Muscle of leg (tissue), 11 donors: ENCODE measurements around the gene MIPOL1. TPM values are rescaled to one million over a fixed set of nuclear protein-coding genes. Genes with fewer than 3 reads are reported as not detected.
"Not testable (repeated sequence)": the region's sequence is repeated elsewhere in the genome, so short reads cannot be mapped to it uniquely, and the experiment has no call there.

Source experiments
- DNase-seq: peaks from one replicate; pipeline ENCODE4 v3.0.0; 2013
- H3K27ac ChIP-seq: one replicate; pipeline ENCODE4 v1.5.1; 2013; ENCODE audit warnings: mild to moderate bottlenecking, low read length, control low read depth
- H3K27me3 ChIP-seq: one replicate; pipeline ENCODE4 v1.6.1; 2013; ENCODE audit warnings: low read length; ENCODE audit not compliant: control insufficient read depth, insufficient read depth
- H3K36me3 ChIP-seq: one replicate; pipeline ENCODE4 v1.6.1; 2013; ENCODE audit warnings: low read length; ENCODE audit not compliant: control insufficient read depth, insufficient read depth
- H3K4me1 ChIP-seq: one replicate; pipeline ENCODE4 v1.6.1; 2013; ENCODE audit warnings: low read length; ENCODE audit not compliant: control insufficient read depth, insufficient read depth
- H3K4me3 ChIP-seq: one replicate; pipeline ENCODE4 v1.5.1; 2013; ENCODE audit warnings: low read length, control low read depth
- H3K9me3 ChIP-seq: replicated peaks from 2 replicates; pipeline ENCODE4 v1.6.1; 2013; ENCODE audit warnings: low read depth, low read length; ENCODE audit not compliant: control insufficient read depth
- whole genome bisulfite sequencing: methylation state at CpG from one replicate; pipeline ENCODE4 v1.1.5; 2013; ENCODE audit warnings: missing lambda C conversion rate; ENCODE audit not compliant: insufficient coverage; 5-methylcytosine and 5-hydroxymethylcytosine counted together
- polyA plus RNA-seq, 8 donors: library from polyadenylated mRNA; unstranded; fragments of 120-200 nt; gene quantifications; one replicate each; pipeline versions ENCODE4 v1.2.1 to v1.2.3, GENCODE V29; 2013; ENCODE audit warnings: inconsistent platforms in 1 of 8, low replicate concordance in 1 of 8; ENCODE audit not compliant: insufficient read length in 8 of 8, insufficient read depth in 1 of 8
- total RNA-seq: library from RNA; stranded (reverse); fragments of 120-200 nt; gene quantifications from one replicate; pipeline ENCODE4 v1.2.4, GENCODE V29; 2013

MIPOL1 gene
- total and polyA plus RNA-seq, 9 donors: 3.2 to 10.5 (median 4.5) TPM

DNA sequence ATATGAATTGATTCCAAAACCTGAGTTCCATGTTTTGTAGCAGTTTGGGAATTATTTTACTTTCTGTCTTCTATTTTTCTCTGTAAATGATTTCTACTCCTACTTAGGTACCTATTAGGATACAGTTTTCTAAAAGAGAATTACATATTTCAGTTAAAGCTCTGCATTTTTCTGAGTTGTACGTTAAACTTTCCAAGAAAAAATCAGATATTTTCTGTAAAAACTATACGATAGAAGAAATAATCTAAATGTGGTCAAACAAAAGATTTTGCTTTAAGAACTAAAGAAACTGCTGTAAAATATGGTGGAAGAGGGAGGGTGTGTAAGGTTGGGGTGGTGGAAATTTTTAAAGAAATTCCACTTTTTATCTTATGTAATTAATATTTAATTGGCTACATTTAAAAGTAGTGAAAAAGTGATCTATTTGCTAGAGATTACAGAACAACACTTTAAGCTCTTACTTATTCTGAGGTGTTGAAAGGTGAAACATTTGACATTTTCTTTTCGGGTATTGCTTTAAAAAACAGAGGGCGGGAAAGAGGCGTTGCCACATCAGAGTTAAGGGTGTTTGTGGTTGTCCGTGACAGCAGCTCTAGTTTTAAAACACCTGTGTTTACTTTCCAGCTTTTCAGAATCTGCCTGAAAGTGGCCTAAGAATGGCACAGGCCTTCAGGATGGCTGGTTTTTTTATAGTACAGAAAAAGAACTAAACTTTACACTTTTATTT, 187.3 kb downstream of the MIPOL1 start:
- no peaks in the 10 kb centered on the region for H3K36me3 ChIP-seq
- no peaks in the 10 kb centered on the region for H3K9me3 ChIP-seq
- H3K27ac ChIP-seq: no peak overlapping the region
- H3K27me3 ChIP-seq: no peaks in the 10 kb centered on the region
- no peak for DNase-seq
- H3K4me3 ChIP-seq: no peak overlapping the region
- WGBS: 70% methylated on average over 3 of the region's 6 CpGs
- H3K4me1 ChIP-seq: no peaks in the 10 kb centered on the region

DNA sequence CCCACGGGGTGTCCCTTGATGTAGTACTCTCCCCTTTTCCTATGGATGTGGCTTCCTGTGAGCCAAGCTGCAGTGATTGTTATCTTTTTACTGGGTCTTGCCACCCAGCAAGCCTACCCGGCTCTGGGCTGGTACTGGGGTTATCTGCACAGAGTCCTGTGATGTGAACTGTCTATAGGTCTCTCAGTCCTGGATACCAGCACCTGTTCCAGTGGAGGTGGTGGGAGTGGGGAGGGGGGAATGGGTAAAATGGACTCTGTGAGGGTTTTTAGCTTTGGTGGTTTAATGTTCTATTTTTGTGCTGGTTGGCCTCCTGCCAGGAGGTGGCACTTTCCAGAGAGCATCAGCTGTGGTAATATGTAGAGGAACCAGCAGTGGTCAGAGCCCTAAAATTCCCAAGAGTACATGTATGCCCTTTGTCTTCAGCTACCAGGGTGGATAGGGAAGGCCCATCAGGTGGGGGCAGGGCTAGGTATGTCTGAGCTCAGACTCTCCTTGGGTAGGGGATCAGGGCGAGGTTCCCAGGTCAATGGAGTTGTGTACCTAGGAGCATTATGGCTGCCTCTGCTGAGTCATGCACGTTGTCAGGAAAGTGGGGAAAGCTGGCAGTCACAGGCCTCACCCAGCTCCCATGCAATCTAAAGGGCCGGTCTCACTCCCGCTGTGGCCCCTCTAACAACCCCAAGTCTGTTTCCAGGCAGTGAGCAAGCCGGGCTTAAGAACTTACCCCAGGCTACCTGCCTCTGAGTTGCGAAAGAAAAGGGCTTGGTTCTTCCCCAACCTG, 199.6 kb downstream of the MIPOL1 start:
- H3K4me1 ChIP-seq, H3K27me3 ChIP-seq, H3K36me3 ChIP-seq, DNase-seq, H3K4me3 ChIP-seq, H3K27ac ChIP-seq: not testable (repeated sequence)
- peaks cover 15% of the 10 kb centered on the region for H3K9me3 ChIP-seq
- WGBS: 96% methylated on average over 7 of the region's 8 CpGs

DNA sequence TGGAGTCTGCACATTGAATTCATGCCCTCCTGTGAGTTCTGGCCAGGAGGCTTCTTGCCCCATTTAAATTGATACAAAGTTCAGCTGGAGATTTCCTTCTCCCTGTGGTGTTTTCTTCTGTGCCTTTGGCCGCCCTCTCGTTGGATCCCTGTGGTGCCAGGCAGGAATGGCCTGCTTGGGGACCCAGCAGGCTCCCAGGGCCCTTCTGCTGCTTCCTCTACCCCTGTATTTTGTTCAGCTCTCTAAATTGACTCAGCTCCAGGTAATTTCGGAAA, 200.1 kb downstream of the MIPOL1 start:
- no peak overlapping the region for H3K4me3 ChIP-seq
- DNase-seq: no peak
- no peaks in the 10 kb centered on the region for H3K36me3 ChIP-seq
- no peaks in the 10 kb centered on the region for H3K4me1 ChIP-seq
- H3K27ac ChIP-seq: no peak overlapping the region
- H3K27me3 ChIP-seq: no peaks in the 10 kb centered on the region
- 100% methylated on average over 1 of the region's 3 CpGs for WGBS
- peaks cover 15% of the 10 kb centered on the region for H3K9me3 ChIP-seq

DNA sequence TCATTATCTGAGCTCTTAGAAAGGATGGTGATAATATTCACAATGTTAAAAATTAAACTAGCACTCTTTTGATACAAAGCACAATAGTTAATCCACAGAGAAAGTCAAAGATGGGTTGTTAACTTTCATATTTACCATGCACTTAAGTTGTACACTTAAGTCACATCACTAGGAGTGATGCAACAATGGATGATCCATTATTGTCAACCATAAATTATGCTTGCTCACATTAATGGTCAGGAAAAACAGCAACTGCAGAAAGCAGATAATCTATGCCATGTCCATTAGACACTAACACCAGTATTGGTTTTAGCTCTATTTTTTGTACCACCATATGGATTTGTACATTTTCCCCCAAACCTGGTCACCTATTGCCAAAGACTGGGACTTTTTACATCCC, 201.8 kb downstream of the MIPOL1 start:
- Histone ChIP-seq H3K27ac (no peak overlapping the region), H3K9me3 (peaks cover 12% of the 10 kb centered on the region), H3K36me3 (no peaks in the 10 kb centered on the region), H3K27me3 (no peaks in the 10 kb centered on the region), H3K4me1 (no peaks in the 10 kb centered on the region), H3K4me3 (no peak overlapping the region)
- DNase-seq: no peak

DNA sequence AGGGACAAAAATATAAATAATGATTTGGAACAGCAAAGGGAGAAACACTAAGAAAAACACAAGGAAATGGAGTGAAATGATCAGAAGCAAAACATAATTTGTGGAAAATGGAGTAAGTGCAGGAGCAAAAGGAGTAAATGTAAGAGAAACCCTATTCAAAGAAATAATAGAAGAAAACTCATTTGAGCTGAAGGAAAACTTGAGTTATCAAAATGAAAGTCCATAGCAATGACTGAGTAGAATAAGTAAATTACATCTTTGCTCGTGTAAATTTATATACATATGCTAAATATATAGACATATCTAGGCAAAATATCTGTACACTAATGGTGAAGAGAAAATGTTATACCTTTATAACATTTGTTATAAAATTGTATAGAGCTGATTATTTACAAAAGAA, 203.4 kb downstream of the MIPOL1 start:
- Histone ChIP-seq H3K4me1 (no peaks in the 10 kb centered on the region), H3K9me3 (peaks cover 7% of the 10 kb centered on the region), H3K27ac (no peak overlapping the region), H3K4me3 (no peak overlapping the region), H3K27me3 (no peaks in the 10 kb centered on the region), H3K36me3 (no peaks in the 10 kb centered on the region)
- no CpG with 5 or more reads among the region's 1 CpG for WGBS
- no peak for DNase-seq

DNA sequence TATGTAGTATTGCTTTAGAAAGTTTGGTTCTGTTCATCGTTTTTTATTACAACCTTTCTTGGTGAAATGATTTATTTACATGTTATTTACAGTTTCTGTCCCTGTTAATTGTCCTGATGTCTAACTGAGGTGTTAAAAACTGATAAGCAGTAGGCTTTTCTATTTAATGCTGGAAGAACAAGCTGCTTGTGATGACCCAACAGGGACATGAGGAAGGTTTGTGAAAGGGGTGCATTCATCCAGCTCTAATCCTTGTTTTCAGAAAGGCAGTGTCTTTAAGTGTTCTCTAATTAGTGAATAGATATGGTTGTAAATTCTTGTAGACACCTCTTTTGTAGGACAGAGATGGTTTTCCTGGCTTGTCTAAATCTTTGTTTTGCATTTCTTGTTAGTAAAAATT, 205.9 kb downstream of the MIPOL1 start:
- Histone ChIP-seq H3K4me1 (no peaks in the 10 kb centered on the region), H3K36me3 (no peaks in the 10 kb centered on the region), H3K4me3 (no peak overlapping the region), H3K27me3 (no peaks in the 10 kb centered on the region), H3K9me3 (peaks cover 5% of the 10 kb centered on the region), H3K27ac (no peak overlapping the region)
- DNase-seq: no peak
- WGBS: no CpG with 5 or more reads among the region's 1 CpG

DNA sequence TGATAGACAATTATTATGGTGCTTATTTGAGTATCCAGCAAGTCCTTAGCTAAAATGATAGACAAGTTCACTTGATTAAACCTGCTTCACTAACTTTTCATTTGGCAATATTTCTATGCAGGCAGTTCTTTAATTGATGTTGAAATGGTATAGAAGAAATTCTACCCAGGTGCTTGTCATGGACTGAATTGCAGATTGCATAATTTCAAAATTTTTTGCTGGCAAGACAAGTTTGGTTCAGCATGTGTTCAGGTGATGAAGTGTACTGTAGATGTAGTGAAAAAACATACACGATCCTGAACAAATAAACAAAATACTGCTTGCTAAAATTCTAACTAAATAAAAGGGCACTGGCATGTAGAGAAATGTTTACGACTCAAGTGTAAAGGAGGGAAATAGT, 208.4 kb downstream of the MIPOL1 start:
- DNase-seq: no peak
- no peaks in the 10 kb centered on the region for H3K27me3 ChIP-seq
- no peak overlapping the region for H3K4me3 ChIP-seq
- 80% methylated on average over 1 of the region's 2 CpGs for WGBS
- no peaks in the 10 kb centered on the region for H3K9me3 ChIP-seq
- H3K4me1 ChIP-seq: no peaks in the 10 kb centered on the region
- H3K27ac ChIP-seq: no peak overlapping the region
- no peaks in the 10 kb centered on the region for H3K36me3 ChIP-seq

DNA sequence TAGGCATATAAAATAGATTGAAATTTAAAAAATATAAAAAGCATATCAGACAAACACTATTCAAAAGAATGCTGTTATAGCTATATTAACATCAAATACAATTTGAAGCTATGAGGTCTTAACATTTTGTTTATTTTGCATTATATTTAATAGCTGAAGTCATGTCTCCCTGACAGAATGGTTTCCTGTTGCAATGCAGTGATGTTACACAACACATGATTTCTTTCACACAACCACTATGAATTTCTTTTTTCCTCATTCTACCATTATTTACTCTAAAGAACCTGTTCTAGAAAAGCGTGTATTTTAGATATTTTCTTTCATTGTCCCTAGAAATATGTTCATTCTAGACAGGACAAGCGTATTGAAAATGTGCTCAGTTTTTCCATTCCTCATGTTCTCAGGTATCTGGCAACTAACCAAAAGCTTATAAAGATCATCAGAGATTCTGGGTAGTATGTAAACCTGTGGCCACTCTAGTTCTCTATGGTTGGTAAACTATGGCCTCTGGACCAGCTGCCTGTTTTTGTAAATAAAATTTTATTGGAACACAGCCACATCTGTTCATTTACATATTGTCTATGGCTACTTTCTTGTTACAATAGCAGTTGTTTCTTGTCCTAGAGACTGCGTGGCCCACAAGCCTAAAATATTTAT, 213.5 kb downstream of the MIPOL1 start:
- WGBS: no CpG with 5 or more reads among the region's 3 CpGs
- H3K4me1 ChIP-seq: no peaks in the 10 kb centered on the region
- no peak for DNase-seq
- no peak overlapping the region for H3K4me3 ChIP-seq
- no peaks in the 10 kb centered on the region for H3K27me3 ChIP-seq
- H3K36me3 ChIP-seq: no peaks in the 10 kb centered on the region
- H3K9me3 ChIP-seq: no peaks in the 10 kb centered on the region
- H3K27ac ChIP-seq: no peak overlapping the region

GRCh38 chr14:37413050-37413449, 215.3 kb downstream of the MIPOL1 start:
- no peak overlapping the region for H3K27ac ChIP-seq
- H3K36me3 ChIP-seq: no peaks in the 10 kb centered on the region
- no peaks in the 10 kb centered on the region for H3K9me3 ChIP-seq
- no peaks in the 10 kb centered on the region for H3K27me3 ChIP-seq
- WGBS: no CpG with 5 or more reads among the region's 1 CpG
- no peak overlapping the region for H3K4me3 ChIP-seq
- no peak for DNase-seq
- no peaks in the 10 kb centered on the region for H3K4me1 ChIP-seq

GRCh38 chr14:37413504-37414003, 215.8 kb downstream of the MIPOL1 start:
- Histone ChIP-seq H3K4me1 (no peaks in the 10 kb centered on the region), H3K27me3 (no peaks in the 10 kb centered on the region), H3K36me3 (no peaks in the 10 kb centered on the region), H3K27ac (no peak overlapping the region), H3K4me3 (no peak overlapping the region), H3K9me3 (no peaks in the 10 kb centered on the region)
- WGBS: no CpG with 5 or more reads among the region's 3 CpGs
- DNase-seq: no peak
